Retina (tissue), 1 donor: ENCODE data around the gene SPDYA.
"Not testable (repeated sequence)": the region's sequence is repeated elsewhere in the genome, so short reads cannot be mapped to it uniquely, and the experiment has no call there.

ENCODE experiments used
- DNase-seq: peaks from one replicate; pipeline ENCODE4 v3.0.0-alpha.2; 2016

SPDYA gene

DNA sequence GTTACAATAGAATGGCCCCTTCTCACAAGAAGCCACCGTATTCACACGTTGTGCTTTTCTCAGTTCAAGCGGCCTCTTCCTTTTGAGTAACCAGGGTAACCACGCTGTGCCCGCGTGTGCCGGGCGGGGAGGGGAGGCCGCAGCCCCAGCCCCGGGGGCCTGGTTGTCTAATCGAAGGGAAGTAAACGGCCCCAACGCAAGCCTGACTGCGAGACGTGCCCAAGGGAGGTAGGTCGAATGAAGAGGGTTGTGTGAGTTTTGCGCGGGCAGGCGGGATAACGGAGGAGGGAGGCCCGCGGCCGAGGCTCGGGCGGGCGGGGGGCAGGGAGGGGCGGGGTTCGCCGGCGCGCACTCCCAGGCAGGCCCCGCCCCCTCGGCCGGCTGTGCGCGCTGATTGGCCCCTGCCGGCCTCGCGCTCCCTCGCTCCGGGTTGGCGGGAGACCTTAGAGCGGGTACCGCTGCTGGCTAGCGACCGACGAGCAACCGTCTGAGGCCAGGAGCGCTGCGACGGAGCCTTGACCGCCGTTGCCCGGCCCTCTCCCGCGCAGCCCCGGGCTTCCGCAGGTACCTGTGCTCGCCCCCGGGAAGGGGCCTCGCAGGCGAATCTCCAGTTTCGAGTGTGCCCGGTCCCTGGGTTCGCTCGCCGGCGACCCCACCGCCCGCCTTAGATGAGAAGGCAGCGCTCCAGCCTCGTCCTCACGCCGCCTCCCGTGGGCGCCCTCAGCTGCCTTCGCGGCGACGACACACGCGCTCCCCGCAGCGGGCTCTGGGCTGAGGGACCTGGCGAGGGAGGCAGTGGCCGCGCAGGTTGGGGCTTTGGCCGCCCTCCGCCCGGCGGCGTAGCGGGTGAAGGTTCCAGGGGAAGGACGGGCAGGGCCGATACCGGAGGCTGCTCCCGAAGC is at the start of gene SPDYA:
SPDYA (plus strand) TSS at position 451 of the 902 bp plus-strand sequence. CDS start 5,181 bp downstream, outside the sequence.
- DNase-seq = peak; percentile 85

DNA sequence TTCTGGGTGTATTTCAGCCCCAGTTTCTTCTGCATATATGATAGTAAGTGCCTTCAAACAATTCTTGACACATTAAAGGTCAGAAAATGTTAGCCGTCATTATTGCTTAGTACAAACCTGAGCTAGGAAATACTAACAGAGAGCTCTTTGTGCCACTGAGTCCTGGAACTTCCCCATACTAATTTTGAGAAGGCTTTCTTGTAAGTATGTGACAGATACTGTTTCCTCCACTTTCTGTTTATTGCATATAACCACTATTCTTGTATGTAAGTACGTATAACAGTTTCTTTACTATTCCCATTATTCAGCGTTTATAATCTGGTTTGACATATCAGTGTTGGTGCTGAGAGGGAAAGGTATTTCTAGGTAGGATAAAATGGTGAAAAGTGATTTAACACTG is 49.2 kb upstream of the SPDYA start:
- no peak for DNase-seq

DNA sequence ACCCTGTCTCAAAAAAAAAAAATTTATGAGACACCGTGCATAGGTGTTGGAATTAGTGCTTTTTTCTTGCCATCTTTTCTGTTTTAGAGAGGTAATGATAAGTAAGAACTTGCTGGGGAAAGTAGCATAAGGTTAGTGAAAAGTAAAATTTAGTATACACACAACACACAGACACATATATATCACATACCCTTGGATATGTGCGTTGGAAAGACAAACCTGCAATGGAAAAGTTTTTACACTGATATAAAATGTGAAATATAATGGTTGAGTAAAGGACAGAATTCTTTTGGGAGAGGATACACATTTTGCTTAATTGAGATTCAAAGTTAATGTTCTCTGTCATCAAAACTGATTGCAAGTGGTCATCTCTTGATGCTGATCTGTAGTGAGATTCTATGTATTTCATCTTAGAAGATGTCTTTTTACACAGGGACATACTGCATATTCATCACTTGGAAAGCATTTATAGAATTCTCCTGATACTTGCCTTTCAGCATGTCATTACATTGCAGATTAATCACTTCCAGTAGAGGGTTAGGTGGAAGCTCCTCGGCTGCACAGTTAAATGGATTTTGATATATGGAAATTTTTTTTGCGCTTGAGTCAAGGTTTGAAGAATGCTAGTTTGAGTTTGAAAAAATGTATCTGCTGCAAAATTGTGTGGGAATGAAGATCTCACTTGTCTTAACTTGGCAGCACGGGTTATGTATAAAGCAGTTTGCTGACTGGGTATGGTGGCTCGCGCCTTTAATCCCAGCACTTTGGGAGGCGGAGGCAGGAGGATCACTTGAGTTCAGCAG is 45.5 kb upstream of the SPDYA start:
- no peak for DNase-seq

DNA sequence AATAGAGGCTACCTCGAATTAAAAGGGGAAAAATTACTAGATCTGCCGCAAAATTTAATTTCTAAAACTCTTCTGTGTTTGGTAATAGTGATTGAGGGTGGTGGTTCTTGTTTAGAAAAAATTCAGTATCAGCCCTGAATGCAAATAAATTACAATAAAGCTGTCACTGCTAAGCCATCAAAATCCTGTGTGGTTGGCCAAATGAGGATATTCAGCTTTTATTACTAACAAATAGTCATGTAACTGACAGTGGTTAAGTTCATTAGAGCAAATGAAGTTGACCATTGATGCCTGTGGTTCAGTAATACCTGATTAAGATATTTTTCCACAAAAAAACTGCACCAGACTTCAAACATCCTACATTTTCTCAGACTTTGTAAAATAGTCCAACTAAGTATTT is 44.6 kb upstream of the SPDYA start:
- no peak for DNase-seq

DNA sequence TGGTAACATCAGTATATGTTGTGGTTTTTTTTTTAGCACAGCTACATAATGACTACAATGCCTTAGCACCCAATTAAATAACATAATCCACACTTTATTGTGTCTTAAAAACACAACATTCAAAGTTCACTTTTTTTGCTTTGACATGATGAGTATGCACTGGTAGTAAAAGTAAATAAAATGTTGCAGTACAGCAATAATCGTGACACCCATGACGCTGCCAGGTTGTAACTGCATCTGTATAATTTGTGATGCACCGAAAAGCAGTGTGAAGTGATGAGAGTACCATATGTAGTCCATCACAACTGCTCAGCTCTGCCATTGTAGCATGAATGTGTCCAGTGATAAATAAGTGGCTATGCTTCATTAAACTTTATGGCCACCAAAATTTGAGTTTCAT is 43.3 kb upstream of the SPDYA start:
- DNase-seq = no peak

DNA sequence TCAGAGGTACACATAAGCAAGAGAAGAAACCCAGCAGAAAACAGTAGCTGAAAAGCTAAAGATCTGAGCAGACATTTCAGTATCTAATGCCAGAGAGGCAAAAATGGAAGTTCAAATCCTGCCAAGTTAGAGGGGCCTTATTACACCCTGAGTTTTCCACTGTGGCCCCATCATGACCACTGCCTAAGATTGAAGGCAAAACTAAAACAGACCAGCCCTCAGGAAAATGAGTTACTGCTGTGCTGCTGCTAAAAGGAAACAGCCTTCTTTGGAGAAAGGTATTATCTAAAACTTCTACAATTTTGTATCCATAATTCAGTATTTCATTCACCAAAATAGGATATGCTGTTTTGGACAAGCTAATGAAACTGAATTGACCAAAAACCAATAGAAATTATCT is 42.2 kb upstream of the SPDYA start:
- DNase-seq = no peak

DNA sequence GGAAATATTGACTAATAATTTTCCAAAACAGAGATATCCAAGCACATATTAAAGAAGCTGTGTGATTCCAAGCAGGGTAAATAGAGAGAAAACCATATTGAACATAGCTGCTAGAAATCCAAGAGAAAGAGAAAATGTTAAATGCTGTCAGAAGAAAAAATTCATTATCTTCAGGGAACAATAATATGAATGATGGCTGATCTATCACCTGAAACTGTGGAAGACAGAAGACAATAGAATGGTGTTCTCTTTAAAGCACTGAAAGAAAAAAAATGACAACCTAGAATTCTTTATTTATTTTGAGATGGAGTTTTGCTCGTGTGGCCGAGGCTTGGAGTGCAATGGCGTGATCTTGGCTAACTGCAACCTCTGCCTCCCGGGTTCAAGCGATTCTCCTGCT is 41.7 kb upstream of the SPDYA start:
- no peak for DNase-seq

DNA sequence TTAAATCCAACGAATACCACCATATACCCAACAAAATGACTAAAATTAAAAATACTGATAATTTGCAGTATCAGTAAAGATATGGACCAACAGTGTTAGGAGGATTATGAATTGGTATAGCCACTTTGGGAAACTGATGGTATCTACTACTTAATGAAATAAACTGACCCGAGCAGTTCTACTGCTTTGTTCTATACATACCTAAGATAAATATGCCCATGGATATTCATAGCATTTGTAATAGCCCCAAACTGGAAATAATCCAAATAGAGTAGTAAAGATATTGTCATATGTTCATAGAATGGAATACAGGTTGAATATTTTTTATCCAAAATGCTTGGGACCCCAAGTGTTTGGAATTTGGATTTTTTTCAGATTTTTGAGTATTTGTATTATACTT is 38.3 kb upstream of the SPDYA start:
- no peak for DNase-seq

DNA sequence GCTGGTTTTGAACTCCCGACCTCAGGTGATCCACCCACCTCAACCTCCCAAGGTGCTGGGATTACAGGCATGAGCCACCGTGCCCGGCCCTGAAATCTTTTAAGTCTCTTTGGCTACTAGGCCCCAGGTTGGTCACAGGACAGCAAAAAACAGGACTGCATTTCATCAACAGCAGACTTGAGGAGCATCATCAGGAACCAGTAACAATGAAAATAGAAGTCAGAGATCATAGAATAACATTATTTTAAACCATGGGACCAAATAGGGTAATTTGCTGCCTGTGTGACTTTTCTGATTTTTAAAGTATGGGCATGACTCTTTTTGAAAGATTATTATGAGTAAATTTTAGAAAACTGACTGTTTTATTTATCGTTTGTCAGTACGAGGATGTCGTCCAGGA is 34.2 kb upstream of the SPDYA start:
- no peak for DNase-seq

DNA sequence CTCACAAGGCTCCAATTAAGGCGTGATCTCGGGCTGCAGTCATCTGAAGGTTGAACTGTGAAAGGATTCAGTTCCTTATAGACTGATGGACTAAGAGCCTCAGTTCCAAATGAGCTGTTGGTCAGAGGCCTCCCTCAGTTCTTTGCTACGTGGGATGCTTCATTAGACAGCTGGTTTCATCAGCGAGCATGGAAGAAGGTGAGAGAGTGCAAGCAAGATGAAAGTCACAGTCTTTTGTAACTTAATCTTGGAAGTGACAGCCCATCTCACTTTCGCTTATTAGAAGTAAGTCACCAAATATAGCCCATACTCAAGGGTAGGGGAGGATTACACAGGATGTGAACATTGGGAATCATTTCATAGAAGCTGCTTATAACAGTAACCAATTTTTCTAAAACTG is 32.2 kb upstream of the SPDYA start:
- no peak for DNase-seq

DNA sequence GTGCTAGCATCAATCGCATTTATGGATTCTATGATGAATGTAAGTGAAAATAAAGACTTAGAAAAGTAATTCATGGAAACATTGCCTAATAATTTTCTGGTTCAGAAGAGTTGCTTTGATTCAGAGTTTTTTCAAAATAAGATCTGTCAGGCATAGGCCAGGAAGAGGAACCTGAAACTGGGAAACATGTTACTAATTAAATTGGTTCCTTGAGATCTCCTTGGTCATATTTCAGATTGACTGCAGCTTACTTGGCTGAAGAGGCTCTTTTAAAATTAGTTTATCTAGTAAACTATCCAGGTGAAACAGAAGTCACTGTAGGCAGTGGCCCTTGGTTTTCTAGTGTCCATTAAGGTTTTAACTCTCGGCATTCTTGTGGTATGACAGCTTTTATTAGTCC is 31.6 kb upstream of the SPDYA start:
- DNase-seq = no peak

DNA sequence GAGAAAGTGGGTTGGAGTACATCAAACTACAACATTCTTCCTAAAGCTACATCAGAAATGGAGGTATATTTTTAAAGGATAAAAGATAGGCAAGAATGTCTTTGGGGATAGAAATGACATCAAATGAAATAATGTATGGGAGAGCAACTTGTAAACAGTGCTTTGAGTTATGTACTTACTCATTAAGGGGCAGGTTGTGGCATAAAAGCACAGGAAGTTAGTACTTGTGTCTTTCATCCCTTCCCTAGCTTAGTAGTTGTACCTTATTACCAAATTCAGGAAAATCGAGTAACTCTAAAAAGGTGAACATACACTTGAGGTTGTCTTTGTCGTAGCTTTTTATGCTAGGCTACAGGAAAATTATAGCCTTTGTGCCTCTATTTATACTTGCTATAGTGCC is 30.1 kb upstream of the SPDYA start:
- DNase-seq = no peak

DNA sequence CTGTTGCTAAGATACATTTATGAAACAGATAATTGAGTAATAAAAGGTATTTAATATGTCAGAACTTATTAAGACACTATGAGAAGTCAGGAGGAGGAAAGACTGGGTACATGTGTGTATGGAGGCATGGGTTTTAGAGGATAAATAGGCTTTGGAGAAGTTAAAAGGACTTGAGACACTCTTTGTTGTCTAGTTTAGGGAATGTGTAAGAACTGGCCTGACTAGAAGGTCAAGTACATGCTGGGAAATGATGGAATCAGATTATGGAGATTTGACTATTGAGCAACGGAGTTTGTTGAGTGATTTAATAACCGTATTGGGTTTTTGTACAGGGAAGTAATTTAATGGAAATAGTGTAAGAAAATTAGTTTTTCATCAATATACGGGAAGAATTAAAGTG is 28.2 kb upstream of the SPDYA start:
- DNase-seq = no peak

DNA sequence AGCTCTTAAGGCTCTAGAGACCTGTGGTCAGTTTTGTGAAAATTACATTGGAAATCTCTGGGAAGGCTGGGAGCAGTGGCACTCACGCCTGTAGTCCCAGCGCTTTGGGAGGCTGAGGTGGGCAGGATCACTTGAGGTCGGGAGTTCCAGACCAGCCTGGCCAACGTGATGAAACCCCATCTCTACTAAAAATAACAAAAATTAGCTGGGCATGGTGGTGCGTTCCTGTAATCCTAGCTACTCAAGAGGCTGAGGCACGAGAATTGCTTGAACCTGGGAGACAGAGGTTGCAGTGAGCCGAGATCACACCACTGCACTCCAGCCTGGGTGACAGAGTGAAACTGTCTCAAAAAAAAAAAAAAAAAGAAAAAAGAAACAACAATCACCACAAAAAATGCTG is 26.1 kb upstream of the SPDYA start:
- DNase-seq = not testable (repeated sequence)

DNA sequence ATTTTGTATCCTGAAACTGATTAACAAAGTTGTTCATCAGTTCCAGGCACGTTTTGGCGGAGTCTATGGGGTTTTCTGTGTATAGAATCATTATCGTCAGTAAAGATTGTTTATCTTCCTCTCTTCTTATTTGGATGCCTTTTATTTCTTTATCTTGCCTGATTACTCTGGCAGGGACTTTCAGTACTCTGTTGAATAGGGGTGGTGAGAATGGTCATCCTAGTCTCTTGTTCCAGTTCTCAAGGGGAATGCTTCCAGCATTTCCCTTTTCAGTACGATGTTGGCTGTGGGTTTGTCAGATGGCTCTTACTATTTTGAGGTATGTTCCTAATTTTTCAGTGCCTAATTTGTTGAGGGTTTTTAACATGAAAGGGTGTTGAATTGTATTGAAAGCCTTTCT is 14.0 kb upstream of the SPDYA start:
- no peak for DNase-seq

DNA sequence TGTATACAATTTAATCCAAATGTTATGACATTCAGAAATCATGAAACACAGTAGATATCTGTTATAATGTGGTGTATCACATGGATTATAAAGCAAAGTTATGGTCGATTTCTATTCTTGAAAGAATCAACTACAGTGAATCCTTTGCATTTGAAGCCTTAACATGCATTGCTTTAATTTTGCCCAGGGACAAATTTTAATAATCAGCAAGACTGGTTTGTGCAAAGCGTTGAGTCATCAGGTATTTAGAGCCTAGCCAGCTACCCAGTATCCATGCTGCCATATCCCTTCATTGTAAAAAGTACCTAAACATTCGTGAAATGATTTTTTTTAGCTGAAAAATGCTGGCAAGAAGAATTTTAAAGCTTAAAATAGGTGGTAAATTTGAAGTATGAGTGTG is 8.9 kb upstream of the SPDYA start:
- DNase-seq = no peak

DNA sequence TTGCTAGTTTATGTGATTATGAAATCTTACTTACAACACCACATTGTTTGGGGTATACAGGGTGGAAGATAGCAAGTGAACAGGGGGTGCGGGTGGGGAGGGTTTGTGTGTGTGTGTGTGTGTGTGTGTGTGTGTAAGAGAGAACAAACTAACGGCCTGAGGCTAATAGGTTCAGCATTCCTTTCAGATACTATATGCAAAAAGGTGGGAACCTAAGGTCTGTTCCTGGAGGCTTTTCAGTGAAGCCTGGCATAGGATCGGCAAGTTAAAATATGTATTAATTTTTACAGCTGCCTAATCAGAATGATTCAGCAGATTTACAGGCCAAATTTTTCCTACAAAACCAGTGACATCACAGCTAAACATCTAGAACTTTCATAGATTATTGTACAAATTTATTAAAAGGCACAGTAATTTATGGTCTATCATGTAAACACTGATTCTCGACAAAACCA is 7.6 kb upstream of the SPDYA start:
- no peak for DNase-seq

DNA sequence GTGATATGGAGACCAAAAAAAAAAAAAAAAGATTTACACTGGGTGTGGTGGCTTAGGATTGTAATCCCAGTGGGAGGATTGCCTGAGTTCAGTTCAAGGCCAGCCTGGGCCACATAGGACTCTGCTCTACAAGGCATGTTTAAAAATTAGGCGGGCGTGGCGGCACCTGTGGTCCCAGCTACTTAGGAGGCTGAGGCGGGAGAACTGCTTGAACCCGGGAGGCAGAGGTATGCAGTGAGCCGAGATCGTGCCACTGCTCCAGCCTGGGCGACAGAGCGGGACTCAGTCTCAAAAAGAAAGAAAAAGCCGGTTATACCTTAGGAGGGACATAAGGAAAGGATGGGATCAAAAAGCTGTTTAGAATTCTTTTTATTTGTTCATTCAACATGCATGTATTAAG is 707 bp upstream of the SPDYA start:
- no peak for DNase-seq

DNA sequence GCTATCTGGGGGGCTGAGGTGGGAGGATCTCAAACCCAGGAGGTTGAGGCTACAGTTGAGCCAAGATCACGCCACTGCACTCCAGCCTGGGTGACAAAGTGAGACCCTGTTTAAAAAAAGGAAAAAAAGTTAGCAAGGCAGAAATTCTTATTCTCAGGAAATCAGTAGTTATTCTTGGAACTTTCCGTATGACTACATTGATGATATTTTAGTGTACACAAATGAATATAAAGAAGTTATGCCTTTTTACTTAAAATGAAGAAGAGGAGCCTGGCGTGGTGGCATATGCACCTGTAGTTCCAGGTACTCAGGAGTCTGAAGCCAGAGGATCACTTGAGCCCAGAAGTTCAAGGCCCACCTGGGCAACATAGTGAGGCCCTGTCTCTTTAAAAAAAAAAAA is 7.4 kb downstream of the SPDYA start:
- DNase-seq = no peak

DNA sequence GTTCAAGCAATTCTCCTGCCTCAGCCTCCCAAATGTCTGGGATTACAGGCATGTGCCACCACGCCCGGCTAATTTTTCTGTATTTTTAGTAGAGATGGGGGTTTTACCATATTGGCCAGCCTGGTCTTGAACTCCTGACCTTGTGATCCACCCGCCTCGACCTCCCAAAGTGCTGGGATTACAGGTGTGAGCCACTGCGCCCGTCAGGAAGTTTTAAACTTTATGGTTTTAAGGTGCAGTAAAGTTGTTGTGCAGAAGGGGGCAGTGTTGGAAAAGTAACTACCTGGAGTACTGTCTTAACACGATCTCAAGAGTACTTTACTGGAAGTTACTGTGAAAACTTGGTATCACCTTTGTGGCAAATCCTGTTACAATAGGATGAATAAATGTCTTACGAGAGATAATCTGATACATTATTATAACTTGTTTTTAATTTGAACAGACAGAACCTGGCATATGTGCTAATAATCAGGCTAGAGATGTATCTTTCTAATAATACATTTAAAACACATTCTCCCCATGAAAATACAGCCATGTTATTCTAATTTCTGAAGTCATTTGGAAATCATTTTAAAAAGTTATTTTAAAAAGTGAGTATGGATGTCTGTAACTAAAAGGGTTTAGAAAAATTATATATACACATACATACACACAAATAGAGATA is 10.8 kb downstream of the SPDYA start:
- peak; percentile 49 for DNase-seq

DNA sequence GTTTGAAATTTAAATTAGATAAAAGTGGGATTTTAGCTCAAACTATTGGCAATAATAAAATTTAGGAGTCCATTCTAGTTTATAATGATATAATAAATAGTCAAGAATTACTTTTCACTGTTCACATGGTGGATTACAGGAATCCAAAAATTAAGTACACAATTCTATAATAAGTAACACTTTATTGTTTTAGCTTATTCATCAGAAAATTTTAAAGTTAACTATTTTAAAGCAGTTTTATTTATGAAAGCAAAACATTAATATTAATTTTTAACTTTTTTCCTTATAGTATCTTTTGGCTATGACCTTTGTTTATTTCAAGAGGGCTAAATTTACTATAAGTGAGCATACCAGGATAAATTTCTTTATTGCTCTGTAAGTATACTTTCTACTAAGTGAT is 11.4 kb downstream of the SPDYA start:
- no peak for DNase-seq

DNA sequence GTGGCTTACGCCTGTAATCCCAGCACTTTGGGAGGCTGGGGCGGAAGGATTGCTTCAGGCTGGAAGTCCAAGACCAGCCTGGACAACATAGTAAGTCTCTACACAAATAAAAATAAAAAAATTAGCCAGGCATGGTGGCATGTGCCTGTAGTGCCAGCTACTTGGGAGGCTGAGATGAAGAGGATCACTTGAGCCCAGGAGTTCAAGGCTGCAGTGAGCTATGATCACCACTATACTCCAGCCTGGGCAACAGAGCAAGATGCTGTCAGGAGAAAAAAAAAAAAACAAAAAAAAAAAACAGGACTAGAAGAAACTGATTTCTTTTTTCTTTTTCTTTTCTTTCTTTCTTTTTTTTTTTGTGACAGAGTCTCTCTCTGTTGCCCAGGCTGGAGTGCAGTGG is 13.6 kb downstream of the SPDYA start:
- no peak for DNase-seq

DNA sequence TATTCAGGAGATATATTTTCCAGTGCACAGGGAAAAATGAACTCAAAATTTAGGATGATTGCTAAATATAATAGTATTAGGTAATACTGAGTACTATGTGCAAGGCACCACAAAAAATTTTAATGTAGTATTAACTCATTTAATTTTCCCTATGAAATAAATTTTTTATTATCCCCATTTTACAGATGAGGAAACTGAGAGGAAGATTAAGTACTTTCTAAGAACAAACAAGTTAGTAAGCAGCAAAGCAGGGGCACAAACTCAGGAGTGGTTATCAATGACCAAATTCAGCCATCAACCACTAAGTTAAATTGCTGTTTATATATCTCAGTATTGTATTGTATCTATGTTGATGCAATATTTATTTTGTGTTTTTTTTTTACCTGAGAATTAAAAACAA is 14.2 kb downstream of the SPDYA start:
- DNase-seq = no peak

DNA sequence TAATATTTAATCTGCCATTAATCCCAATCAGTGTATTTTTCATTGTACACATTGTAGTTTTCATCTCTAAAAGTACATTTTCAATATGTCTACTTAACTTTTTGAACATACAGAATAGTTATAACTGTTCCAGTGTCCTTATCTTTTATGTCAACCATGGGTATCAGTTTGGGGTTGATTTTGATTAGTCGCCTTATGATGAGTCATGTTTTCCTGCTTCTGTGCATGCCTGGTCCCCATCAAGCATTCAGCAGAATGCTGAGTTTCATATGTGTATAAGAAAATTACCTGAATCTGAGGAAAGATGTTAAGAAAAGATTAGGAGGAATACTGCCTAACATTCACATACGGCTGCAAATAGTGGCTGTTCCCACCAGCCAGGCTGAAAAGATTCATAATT is 17.7 kb downstream of the SPDYA start:
- DNase-seq = no peak
